Measurements from ENCODE around the gene MYO16.

DNA sequence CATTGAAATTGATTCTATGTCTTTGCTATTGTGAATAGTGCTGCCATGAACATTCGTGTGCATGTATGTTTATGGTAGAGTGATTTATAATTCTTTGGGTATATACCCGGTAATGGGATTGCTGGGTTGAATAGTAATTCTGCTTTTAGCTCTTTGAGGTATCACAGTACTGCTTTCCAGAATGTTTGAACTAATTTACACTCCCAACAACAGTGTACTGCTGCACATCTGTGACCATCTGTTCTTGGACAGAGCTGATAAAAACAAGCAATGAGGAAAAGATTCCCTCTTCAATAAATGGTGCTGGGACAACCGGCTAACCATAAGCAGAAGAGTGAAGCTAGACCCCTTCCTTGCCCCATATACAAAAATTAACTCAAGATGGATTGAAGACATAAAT, 231.0 kb downstream of the MYO16 start:
- no peak for TF ChIP-seq POLR2AphosphoS5 (IDR thresholded peaks at IDR 0.05)
- TF ChIP-seq, protein P1, sequence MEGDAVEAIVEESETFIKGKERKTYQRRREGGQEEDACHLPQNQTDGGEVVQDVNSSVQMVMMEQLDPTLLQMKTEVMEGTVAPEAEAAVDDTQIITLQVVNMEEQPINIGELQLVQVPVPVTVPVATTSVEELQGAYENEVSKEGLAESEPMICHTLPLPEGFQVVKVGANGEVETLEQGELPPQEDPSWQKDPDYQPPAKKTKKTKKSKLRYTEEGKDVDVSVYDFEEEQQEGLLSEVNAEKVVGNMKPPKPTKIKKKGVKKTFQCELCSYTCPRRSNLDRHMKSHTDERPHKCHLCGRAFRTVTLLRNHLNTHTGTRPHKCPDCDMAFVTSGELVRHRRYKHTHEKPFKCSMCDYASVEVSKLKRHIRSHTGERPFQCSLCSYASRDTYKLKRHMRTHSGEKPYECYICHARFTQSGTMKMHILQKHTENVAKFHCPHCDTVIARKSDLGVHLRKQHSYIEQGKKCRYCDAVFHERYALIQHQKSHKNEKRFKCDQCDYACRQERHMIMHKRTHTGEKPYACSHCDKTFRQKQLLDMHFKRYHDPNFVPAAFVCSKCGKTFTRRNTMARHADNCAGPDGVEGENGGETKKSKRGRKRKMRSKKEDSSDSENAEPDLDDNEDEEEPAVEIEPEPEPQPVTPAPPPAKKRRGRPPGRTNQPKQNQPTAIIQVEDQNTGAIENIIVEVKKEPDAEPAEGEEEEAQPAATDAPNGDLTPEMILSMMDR (IDR thresholded peaks at IDR 0.05), result no peak
- TF ChIP-seq POLR2A (IDR thresholded peaks at IDR 0.05), result no peak
- TF ChIP-seq EP300 (IDR thresholded peaks at IDR 0.05), result no peak

Data from gastroesophageal sphincter (tissue), 3 donors.